GM19035 (cell line): ENCODE results near the gene KIF19.

Experiments
- ATAC-seq: cut with Tn5 transposase; IDR thresholded peaks from one replicate; pipeline ENCODE4 v1.9.1; 2021; ENCODE audit not compliant: unreplicated experiment

Gene KIF19

GRCh38 chr17:74337834-74338500, 11.9 kb downstream of the KIF19 start:
- ATAC-seq, result no peak

DNA sequence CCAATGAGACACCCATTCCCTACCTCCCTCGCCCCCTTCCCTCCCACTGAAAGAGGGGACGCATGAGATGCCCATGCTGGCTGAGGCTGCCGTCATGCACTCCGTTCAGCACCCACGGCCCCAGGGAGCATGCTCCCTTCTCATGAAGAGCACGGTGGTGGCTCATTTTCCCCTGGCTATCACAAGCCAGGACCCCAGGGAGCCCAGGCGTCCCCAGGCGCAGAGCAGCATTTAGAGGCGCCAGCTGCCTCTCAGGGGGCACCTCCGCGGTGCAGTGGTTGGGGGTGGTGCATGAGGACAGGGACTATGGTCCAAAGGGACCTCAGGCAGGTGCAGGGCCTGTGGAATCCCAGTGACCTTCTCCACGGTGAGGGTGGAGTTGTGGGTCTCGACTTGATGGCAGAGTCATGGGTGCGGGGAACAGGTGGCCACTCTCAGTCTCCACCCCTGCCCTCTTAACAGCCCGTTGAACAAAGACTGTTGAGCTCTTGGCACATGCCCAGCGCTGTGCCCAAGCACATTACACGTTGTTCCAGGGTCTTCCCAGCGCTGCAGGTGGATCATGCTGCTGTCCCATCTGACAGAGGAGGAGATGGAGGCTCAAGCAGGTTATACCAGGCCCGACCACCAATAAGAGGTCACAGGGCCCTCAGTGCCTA, 13.6 kb downstream of the KIF19 start:
- no peak for ATAC-seq

DNA sequence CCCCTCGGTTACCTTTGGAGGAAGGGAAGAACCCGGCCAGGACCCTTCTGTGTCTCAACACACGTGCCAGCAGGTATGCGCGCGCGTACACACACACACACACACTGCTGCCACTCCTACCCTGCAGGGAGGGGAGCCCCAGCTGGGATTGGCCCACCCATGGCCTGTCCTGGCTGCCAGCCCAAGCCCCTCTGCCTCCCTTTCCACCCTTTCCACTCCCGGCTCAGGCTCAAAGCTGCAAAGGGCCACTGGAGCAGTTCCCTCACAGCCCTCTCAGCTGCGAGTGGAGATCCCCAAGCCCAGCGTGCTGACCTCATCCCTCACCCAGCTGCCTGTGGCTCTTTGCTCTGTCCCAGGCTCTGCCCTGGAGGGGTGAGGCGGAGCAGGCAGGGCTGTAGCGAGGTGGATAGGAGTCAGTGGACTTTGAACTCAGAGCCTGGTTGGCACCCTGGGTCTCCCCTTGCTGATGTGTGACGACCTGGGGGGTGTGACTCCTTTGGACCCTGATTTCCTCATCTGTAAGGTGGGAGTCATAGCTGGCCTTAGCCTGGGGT, 14.5 kb downstream of the KIF19 start:
- ATAC-seq, result no peak

- ATAC-seq, result no peak
Measured at GRCh38 chr17:74342224-74342623, 16.2 kb downstream of the KIF19 start.

GRCh38 chr17:74343121-74343520, 17.1 kb downstream of the KIF19 start:
- no peak for ATAC-seq

DNA sequence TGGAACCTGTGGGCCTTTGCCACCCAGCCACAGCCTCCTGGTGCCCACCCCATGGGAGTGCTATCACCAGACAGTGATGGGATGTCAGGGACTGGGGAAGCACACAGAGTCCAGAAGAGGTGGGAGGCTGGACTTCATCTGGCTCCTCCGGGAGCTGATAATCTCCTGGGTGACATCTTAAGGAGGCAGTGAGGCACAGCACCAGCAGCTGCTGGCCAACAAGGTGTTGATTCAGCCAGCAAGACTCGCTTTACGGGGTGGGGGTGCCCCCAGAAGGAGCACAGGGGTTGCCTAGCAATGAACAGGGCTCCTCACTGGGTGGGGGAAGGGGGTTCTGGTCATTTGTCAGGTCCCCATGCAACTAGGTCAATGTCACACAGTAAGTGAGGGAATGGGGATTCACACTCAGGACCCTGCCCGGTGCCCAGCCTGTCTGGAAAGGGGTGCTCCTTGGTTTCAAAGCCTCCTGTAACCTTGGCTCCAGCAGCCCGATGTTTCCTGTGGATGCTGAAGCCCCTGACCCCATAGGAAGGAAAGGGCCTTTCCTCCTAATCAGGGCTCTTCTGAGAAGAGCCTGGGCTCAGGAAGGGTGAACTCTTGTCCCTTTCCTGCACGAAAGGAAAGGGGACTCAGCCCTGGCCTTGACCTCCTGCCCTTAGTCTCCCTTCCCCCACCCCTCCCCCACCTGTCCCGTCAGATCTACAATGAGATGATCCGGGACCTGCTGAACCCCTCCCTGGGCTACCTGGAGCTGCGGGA, 17.7 kb downstream of the KIF19 start:
- no peak for ATAC-seq

- no peak for ATAC-seq
Measured at GRCh38 chr17:74344658-74345057, 18.6 kb downstream of the KIF19 start.

DNA sequence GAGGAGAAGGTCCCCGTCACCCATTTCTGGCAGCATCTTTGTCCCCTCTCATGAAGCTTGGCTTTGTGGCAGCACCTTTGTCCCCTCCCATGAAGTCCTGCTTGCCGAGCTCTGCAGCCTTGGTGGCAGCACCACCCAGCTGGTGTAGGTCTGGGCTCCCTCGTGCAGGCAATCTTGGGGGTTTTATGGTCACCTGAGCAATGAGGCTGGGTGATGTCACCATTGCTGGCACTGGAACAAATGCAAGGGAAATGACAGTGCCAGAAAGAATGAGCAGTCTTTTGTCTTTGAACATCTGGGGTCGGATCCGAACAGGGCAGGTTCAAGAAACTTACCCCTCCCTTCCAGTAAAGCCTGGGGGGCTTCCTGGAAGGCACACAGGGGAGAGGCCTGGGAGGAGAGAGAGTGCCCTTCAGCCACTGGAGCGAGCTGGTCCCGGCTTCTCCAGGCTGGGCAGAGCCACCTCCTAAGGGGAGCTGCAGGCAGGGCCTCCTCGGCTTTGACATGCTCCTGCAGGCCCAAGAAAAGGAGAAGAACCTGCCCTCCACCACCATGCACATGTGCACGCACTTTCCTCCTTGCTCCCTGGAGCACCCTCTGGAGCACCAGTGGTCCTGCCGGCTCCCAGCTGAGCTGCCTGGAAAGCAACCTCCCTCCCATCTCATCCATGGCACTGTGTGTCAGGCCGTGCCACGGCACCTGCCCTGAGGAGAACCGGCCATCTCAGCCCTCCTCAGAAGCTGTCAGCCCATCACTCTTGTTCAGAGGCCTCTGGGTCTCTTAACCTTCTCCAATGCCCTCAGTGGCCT, 19.6 kb downstream of the KIF19 start:
- no peak for ATAC-seq

GRCh38 chr17:74347646-74348045, 21.6 kb downstream of the KIF19 start:
- no peak for ATAC-seq

- no peak for ATAC-seq
Measured at GRCh38 chr17:74349120-74349519, 23.1 kb downstream of the KIF19 start.

DNA sequence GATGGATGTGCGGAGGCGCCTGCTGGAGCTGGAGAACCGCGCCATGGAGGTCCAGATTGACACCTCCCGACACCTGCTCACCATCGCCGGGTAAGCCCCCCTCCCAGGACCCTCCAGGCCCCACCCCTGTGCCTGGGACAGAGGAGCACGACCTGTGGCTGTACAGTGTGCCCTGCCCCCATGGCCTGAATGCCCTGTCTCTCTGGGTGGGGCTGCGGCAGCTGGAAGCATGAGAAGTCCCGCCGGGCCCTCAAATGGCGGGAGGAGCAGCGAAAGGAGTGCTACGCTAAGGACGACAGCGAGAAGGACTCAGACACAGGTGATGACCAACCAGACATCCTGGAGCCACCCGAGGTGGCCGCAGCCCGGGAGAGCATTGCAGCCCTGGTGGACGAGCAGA, 24.5 kb downstream of the KIF19 start:
- ATAC-seq, result no peak

DNA sequence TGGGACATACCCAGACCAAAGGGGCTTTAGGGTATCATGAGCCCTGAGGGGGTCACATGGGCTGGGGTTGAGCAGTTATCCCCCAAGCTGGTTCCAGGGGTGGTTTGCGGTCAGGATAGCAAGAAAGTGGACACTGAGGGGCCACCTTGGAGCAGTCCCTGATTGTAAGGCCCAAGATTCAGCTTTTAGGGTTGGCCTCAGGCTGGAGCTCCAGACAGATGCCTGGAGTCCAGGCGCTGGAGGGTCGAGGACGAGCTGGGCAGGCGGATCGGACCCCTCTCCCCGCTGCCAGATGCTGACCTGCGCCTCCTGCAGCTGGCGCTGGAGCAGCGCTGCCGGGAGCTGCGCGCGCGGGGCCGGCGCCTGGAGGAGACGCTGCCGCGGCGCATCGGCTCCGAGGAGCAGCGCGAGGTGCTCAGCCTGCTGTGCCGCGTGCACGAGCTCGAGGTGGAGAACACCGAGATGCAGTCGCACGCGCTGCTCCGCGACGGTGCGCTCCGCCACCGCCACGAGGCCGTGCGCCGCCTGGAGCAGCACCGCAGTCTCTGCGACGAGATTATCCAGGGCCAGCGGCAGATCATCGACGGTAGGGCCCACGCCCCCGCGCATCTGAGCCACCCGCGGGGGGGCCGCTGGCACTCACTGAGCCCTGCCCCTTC, 25.7 kb downstream of the KIF19 start:
- no peak for ATAC-seq

GRCh38 chr17:74353446-74354060, 27.5 kb downstream of the KIF19 start:
- ATAC-seq, result no peak

GRCh38 chr17:74354123-74354522, 28.1 kb downstream of the KIF19 start:
- ATAC-seq, result no peak

GRCh38 chr17:74354561-74354960, 28.5 kb downstream of the KIF19 start:
- ATAC-seq, result no peak

DNA sequence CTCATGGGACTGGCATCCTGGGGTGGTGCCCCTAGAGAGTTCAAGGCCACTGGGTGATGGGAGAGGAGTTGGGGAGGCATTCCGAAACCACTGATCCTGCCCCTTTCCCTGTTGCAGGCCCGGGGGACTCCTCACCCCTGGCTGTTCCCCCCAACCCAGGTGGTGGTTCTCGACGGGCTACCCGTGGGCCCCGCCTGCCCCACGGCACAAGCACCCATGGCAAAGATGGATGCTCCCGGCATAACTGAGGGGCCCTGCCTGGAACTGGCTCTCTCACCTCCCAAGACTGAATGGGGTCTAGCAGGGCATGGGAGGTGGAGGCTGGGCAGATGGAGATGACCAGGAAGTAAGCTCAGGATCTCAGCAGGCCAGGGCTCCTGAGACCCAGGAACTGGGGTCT, 29.0 kb downstream of the KIF19 start:
- no peak for ATAC-seq

DNA sequence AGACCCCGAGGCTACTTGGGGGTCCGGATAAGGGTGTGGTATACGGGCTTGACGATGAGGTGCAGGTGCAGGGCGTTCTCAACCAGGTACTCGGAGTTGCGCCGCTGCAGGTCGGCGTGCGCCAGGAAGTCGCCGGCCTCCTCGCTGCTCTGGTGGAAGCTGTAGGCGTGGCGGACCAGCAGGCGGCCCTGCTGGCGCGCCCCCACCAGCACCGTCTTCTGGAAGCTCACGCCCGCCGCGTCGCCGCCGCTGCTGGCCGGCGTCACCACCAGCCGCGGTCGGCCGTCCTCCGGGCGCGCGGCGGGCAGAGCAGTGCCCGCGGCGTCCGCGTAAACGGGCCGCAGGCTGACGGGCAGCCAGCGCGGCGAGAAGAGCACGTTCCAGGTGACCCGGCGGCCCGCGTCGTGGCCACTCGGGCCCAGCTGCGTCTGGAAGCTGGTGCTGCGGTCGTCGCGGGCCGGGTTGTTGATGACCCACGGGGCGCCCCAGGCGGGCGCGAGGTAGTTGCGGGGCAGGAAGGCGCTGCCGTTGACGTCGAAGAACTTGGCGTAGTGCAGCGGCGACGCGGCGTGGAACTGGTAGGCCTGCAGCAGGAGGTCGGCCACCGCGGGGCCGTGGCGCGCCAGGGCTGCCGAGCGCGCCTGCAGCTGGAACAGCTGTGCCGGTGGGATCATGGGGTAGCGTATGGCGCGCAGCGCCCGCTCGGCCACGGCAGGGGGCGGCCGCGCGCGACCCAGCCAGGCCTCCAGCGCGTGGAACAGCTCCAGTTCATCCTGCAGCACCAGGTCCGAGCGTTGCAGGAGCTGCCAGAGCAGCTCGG, 30.8 kb downstream of the KIF19 start:
- ATAC-seq, result no peak

DNA sequence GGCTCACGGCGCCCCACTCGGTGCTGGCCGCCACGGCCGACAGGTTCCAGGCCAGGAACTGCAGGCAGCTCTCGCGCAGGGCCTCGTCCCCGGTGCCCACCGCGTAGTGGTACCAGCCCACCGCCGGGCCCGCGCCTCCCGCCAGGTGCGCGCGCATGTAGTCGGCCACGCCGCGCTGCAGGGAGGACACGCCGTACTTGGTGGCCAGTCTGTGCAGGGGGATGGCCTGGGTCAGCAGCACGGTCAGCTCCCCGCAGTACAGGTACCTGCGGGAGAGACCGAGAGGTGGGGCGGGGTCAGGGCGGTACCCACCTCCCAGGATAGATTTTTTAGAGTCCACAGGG, 31.4 kb downstream of the KIF19 start:
- ATAC-seq, result no peak

DNA sequence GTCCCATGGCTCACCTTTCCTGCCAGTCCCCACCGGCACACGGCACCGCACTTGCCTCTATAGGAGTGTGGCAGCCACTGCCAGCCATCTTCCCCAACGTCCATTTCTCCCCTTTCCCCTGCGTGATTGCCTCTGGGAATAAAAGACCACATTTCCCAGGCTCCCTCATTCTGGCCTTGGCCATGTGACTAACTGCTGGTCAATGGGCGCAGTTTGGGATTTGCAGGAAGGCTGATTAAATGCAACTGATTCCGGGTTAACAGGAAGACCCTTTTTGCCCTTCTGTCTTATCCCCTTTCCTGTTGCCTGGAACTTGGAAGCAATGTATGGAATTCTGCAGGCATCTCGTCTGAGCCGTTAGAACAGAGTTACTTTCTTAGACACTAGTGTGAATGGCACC, 32.7 kb downstream of the KIF19 start:
- no peak for ATAC-seq
